Activated CD8-positive, alpha-beta memory T cell treated with anti-CD3 and anti-CD28 coated beads, Interleukin-2, amount 50 U/mL, for 1 hour (primary cell): Measurements from ENCODE around the gene PNLIPRP2.

Experiments used
- DNase-seq: peaks from one replicate; pipeline ENCODE4 v3.0.0-alpha.2; 2020; ENCODE audit errors: extremely low read depth

The PNLIPRP2 gene

GRCh38 chr10:116620423-116621400, at the start of gene PNLIPRP2:
TSS of gene PNLIPRP2 (plus strand) at chr10:116620953.
- DNase-seq = no peak

GRCh38 chr10:116574797-116575196, 46.0 kb upstream of the PNLIPRP2 start:
- DNase-seq = no peak

GRCh38 chr10:116587878-116588591, 32.7 kb upstream of the PNLIPRP2 start:
- DNase-seq = no peak

GRCh38 chr10:116588995-116589394, 31.8 kb upstream of the PNLIPRP2 start:
- no peak for DNase-seq

DNA sequence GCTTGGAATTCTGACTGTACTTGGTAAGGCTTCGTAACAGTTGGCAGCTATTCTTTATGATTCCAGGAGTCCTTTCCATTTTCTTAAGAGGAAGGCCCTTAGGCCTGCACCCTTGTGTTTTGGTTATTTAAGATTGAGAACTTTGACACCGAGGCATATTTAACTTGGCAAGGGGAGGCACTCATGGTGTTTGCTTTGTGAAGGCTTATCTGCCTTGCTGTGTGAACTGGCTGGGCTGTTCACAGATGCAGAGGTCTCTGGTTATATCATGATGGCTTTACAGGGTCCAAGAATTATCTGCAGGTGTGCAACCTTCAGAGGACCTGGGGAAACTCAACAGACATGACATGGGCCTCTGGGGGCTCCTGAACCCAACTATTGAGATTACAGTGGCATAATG, 30.8 kb upstream of the PNLIPRP2 start:
- no peak for DNase-seq

DNA sequence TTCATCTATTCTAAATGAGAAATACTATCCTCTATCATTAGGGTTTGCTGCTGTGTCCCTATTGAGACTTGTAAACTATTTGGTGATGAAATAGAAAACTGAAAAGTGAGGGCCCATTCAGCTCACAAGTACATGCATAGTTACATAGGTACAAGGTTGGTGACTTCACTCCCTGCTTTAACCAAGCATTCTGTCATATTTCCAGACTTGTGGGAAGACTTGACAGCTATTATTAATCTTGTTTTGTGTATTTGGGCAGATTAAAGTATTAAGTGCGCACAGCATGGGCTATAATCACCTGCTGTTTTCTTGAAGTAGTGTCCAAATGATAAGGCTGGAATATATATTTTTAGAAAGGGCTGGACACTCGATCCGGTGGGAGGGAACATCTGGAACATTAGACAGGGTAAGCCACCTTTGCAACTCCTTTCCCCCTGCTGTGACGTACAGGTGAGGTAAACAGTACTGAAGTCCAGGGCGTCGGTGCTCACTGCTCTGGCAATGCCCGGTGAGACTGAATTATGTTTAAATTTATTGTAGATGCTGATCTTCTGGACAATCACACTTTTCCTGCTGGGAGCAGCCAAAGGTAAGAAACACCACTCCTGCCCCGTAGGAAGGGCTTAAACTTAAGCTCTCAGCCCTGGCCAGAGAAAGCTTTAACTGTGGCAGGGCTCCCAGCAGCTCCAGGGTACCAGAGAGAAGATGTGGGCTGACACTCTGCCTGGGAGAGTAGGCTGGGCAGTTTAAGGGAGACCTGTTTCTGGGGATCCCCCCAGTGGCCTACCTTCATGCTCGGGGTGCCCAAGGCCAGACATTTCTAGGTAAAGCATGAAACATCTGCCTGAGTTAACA, 29.9 kb upstream of the PNLIPRP2 start, which contains the start of gene PNLIPRP1:
TSS of gene PNLIPRP1 (plus strand) at position 370 of the 855 bp plus-strand sequence. CDS start at position 541, 171 bp downstream.
- DNase-seq = no peak

DNA sequence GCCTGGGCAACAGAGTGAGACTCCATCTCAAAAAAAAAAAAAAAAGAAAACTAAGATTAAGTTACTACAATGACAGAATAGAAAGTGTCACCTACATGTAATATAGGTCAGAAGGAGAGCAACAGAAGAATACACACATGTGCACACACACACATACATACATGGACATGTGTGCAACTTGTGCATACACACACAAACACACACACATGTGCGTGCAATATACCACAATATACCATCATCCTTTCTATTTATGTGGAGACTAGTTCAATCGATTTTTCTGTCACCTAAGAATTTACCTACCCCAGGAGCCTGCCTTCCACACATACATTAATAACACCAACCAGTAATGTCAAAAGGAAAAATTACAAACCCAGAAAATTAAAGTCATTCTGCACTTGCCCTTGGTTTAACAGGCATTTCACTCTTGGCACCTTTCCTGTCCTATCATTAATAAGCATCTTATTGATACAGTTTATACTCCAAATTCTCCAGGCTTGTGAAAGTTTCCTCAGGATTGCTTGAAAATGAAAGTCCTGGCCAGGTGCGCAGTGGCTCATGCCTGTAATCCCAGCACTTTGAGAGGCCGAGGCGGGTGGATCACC, 27.5 kb upstream of the PNLIPRP2 start:
- no peak for DNase-seq

DNA sequence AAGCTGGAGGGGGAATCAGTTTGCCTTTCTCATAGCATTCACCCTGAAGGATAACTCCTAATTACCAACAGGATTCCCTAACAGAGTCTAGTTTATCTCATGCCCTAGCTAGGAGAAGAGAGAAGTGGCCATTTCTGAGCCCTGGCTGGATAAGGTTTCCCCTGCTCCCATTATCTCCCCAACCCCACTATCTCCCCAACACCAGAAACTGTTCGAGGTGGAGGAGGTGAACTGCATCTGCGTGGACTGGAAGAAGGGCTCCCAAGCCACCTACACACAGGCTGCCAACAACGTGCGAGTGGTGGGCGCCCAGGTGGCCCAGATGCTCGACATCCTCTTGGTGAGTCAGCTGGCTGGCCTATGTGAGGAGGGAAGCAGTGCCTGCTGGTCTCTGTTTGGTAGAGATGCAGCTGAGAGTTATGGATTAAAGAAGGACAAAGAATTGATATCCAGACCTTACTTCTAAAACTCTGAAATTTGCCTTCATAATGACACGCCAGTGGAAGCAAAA, 26.2 kb upstream of the PNLIPRP2 start:
- no peak for DNase-seq

DNA sequence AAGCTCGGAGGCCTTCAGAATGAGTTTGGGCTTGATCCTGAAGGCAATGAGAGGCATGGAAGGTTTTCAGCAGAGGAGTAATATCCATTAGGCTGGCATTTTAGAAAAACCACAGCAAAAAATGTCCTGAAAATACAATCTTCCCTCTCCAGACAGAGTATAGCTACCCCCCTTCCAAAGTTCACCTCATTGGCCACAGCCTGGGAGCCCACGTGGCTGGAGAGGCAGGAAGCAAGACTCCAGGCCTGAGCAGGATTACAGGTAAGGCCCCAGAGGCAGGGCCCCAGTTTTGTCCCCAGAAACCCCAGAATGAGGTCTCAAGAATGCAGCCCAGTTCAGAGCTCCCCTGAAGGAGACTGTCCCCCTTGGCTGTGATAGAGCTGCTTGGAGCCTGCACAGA, 24.7 kb upstream of the PNLIPRP2 start:
- no peak for DNase-seq

DNA sequence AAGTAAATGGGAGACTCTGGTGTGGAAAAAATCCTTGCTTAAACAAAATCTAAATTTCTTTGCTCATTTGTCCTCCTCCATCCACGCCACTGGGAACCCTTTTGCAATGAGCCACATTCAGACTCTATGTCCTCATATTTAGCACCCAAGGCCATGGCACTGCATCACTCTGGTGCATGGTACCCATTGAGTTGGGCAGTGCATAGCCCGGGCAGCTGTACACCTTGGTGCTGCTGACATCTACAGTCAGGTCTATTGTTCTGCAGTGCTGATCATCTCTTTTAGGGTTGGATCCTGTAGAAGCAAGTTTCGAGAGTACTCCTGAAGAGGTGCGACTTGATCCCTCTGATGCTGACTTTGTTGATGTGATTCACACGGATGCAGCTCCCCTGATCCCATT, 23.2 kb upstream of the PNLIPRP2 start:
- DNase-seq = no peak

DNA sequence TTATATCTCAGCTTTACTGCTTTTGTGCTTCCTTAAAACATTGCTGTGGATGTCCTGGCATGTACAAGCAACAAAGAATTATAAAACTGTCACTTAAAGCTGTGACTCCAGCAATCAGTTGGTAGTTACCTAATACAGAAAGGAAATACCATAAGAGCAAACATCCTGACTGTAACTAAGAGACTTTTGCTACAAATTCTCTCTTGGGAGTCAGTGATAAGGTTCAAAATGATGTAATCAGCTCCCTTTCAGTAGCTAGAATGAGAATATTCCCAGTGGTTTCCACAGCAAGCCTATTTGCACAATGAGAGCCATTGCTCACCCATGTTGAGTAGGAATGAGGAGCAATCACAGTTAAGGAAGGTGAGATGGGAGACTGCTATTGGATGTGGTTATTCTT, 22.4 kb upstream of the PNLIPRP2 start:
- DNase-seq = no peak

DNA sequence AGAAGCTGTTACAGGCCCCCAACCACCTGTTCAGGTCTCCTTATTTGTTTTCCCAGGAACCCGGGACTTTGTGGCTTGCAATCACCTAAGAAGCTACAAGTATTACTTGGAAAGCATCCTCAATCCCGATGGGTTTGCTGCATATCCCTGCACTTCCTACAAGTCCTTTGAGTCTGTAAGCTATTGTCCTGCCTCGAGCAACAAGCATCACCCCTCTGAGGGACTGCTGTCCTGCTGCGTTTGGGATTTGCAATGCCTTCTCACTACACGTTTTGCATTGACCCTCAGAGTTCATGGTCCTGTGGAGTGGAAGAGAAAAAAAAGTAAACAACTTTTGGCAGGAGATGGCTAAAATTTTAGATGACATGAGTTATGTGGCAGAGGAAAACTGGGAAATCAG, 20.8 kb upstream of the PNLIPRP2 start:
- no peak for DNase-seq

GRCh38 chr10:116602648-116603400, 17.9 kb upstream of the PNLIPRP2 start:
- no peak for DNase-seq

DNA sequence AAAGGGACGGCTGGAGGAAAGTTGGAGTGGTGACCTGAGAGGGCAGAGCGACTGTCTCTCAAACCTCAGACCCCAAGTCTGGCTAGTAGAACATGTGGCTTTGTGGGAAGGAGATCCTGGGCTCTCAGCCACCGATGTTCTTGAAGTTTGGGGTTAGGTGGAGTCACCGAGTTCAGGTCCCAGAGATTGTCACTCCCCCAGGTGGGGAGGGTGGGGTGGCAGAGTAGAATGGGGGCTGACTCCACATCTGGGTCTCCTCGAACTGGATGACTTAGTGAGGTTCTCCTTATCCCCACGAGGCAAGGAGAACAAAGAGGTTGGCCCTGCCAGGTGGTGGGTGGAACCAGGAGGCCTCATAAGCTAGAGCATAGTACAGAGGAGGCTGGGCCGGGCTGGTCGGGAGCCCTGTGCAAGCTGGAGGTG, 14.7 kb upstream of the PNLIPRP2 start:
- no peak for DNase-seq

GRCh38 chr10:116607336-116607735, 13.4 kb upstream of the PNLIPRP2 start:
- no peak for DNase-seq

DNA sequence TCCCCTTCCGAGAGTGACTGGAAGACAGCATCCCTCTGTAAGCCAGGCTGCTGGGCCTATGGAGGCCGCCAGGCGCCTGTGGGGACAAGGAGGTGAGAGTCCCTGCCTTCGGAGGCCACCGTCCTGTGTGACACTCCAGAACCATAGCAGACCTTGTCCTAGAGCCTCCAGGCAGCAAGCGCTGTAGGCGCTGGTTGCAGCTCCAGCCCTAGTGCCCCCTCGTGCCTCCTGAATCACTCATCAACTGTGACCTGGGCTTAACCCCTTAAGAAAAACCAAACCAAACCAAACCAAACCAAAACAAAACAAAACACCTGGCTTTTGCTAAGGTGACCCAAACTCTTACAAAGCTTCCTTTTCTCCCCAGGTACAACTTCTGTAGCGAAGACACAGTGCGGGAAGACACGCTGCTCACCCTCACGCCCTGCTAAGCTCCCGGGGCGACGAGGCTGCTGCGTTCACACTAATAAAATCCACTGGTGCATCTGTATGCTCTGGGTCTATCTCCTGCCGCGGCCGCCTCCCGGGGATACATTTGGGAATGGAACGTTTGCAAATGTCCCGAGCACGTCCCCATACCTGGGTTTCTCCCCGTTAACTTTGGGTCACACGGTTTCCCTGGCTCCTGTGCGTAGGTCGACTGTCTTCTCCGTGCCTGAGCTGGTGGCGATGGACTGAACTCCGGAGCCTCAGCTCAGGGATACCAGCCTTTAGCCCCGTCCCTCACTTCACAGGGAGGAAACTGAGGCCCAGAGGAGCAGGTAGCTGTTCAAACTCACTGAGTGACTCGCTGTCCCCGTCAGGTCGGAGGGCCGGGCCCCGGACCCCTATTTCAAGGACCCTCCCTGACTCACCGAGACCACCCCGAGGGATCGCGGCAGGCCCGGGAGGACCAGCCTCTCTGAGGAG, 11.8 kb upstream of the PNLIPRP2 start:
- no peak for DNase-seq

DNA sequence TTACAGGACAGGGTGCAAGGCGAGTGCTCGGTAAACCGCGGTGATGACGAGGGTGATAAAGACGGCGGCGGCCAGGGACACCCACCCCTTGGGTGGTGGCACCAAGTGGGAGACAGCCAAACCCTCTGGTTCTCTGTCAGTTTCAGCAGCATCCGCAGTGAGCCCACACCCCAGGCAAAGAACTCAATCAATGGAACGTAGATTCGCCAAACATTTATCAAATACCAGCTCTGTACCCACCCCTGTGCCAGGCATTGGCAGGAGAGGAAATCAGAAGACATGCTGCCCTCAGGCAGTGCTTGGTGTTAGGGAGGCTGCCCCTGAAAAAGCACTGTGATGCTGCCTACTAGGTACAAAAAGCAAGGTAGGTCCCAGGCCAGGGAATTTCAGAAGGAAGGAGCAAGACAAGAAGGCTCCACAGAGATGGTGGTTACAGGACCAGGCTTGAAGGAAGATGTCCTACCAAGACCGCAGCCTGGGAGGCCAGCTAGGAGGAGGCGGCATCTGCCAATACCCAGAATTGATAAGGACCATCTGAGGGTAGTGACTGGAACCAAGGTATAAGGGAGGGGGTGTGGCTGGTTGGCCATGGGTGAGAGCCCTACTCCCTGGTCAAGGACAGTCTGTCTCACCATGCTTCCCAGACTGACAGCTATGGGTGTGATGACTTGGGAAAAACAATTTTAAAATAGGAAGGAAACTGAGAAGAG, 10.2 kb upstream of the PNLIPRP2 start:
- no peak for DNase-seq

GRCh38 chr10:116611153-116611545, 9.6 kb upstream of the PNLIPRP2 start:
- DNase-seq = no peak
